GM04503 (cell line): ENCODE results near the gene LMF1.

ENCODE experiments used
- DNase-seq: peaks from one replicate; pipeline ENCODE4 v3.0.0-alpha.2; 2012; ENCODE audit warnings: low read depth

Gene LMF1

DNA sequence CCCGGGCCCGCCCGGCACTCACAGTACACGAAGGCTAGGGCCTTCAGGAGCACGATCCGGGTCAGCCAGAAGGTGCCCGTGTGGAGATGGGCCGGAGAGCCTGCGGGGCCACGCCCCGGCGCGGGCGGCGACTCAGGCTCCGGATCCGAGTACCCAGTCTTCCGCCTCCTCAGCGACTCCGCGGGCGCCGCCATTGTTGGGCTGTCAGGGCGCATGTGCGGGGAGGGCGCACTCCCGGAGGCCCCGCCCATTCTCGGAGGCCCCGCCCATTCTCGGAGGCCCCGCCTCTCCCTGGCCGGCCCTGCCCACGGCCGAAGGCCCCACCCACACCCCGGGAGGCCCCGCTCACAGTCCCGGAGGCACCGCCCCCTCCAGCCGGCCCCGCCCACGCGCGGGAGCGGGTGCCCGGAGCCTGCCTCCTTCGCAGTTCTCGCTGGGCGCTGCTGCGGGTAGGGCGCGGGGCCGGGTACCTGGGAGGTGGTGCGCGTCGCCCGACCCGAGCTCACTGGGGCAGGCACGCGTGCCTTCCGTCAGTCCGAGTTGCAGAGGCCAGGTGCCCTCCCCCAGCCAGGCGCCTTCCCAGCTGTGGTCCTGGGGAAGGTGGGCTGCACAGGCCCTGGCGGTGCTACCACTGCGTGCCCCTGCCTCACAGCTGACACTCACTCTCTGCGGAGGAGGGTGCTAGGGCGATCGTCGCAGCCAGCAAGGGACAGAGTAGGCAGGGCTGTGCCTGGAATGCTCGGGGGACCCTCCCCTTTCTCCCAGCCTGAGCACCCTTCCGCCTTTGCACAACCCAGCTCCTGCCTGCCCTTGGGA, at the start of gene LMF1:
LMF1 (minus strand) TSS at position 219 of the 816 bp plus-strand sequence; CDS start at position 215, 4 bp downstream.
- DNase-seq = peak; percentile 26

DNA sequence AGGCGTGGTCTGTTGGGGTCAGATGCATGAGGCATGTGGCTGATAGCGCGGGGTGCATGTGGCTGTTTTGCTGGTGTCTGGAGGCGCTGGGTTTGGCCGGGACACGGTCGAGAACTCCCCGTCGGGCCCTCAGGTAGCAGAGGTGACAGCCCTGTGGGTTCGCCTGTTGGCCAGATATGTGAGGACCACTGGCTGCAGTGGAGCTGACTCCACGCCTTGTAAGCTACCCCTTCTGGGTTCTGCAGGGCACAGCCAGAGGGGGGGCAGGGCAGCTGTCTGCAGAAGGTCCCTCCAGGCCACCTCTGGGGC, 49.3 kb upstream of the LMF1 start:
- DNase-seq = no peak

DNA sequence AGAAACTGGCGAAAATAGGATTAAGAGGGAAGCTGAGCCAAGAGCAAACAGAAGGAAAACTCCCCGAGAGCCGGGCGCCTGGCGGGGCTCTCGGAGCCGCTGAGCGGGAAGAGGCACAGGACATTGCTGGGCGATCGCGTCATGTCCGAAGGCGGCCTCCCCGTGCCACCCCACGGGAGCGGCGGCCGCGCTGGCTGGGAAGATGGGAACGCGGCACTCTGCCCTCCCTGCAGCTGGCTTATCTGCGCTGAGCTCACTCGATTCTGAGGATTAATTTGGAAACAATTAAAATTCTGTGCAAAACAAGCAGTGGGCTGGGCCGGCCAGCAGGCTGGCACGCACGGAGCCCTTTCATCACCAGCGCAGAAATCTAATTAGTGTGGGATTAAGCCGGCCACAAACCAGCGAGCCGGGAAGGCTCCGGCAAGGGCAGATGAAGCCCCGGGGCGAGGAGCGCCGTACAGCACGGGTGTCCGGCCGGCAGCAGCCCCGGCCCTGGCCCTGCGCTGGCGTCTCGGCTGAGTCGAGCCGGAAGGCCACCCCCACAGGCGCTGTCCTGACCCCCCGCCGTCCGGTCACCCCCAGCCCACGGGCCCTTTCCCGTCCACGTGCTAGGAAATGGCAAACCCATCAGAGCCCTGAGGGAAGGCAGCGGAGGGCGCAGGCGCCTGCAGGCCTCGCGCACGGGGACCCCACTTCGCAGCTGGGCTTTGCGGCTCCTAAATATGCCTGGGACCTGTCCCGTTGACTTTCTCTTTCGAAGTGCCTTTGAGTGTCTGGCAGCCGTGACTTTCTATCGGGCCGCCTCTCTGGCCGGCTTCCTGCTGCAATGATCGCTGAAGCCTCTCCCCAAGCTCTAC, 48.7 kb upstream of the LMF1 start:
- DNase-seq = peak; percentile 35

DNA sequence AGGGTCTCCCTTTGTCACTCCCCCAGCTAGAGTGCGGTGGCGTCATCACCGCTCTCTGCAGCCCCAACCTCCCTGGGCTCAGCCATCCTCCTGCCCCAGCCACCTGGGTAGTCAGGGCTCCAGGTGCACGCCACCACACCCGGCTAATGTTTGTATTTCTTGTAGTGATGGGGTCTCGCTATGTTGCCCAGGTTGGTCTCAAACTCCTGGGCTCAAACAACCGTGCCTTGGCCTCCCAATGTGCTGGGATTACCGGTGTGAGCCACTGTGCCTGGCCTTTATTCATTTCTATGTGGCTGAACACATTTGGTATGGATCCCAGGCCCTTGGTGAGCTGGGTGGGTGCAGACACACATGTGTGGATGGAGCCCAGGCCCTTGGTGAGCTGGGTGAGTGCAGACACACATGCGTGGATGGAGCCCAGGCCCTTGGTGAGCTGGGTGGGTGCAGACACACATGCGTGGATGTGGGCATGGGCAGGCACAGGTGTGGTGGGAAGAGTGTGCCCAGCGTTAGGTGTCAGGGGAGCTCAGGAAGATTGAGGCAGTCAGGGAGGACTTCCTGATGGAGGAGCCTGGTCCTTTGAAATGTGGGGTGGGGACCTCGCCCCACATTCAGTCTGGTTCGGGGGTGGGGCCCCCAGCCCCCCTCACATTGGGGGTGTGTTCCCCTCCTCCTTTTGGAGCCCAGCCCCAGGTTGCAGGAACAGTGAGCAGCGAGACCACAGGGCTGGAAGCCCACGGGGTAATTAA, 47.8 kb upstream of the LMF1 start:
- no peak for DNase-seq

DNA sequence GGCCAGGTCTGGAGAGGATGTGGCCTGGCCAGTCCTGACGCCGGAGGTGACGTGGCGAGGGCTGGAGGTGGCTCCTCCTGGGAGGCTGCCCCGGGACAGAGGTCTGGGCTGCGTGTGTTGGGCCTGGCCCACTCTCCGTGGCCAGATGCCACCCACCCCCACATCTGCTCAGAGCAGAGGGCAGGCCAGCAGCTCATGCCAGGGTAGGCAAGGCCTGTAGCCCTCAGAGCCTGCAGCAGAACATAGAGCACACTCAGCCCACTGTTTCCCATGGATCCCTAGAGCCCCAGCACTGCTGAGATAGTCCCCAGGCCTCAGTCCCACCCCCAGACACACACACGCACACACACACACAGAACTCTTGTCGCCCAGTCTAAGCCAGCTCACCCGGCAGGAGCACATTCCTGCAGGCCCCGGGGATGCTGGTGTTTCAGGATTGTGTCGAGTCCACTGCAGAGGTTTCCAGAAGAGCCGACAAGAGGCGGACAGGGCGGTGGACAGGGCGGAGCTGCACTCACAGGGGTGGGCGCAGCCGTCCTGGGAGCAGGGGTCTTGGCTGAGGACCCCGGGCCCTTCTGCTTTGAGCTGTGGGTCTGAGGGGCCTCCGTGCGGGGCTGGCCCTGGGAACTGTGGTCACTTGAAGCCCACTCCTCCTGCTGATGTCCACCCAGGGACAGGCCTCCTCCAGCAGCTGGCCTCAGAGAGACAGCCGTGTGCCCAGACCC, 44.1 kb upstream of the LMF1 start:
- DNase-seq = no peak

DNA sequence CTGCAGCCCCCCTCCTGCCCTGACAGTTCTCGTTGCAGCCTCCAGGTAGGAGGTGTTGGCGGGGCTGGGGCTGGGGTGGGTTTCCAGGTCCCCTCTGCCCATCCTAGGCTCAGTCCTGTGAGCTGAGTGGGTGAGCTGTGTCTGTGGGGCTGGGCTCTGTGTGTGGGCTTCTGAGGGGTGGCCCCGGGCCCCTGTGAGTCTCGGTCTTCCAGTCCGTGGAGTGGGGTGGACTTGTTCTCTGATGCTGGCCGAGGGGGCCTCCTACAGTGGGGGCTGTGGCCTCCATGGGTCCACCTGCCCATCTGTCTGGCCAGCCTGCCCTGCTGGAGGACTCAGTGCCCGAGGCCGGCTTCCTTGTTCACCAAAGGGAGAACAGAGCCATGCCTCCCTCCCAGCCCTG, 43.4 kb upstream of the LMF1 start:
- no peak for DNase-seq

DNA sequence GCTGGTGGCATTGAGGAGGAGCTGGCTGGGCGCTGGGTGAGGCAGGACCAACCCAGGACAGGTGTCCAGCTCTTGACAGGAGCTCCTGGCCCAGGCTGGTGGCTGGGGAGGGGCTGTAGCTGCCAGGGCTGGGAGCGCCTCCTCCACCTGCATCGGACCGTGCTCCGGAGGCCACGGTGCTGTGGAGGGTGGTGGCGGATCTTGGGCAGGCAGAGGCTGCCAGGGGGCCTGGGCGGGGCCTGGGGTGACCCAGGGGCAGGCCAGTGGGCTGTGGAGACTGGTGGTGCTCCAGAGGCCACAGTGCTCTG, 42.8 kb upstream of the LMF1 start:
- DNase-seq = no peak

DNA sequence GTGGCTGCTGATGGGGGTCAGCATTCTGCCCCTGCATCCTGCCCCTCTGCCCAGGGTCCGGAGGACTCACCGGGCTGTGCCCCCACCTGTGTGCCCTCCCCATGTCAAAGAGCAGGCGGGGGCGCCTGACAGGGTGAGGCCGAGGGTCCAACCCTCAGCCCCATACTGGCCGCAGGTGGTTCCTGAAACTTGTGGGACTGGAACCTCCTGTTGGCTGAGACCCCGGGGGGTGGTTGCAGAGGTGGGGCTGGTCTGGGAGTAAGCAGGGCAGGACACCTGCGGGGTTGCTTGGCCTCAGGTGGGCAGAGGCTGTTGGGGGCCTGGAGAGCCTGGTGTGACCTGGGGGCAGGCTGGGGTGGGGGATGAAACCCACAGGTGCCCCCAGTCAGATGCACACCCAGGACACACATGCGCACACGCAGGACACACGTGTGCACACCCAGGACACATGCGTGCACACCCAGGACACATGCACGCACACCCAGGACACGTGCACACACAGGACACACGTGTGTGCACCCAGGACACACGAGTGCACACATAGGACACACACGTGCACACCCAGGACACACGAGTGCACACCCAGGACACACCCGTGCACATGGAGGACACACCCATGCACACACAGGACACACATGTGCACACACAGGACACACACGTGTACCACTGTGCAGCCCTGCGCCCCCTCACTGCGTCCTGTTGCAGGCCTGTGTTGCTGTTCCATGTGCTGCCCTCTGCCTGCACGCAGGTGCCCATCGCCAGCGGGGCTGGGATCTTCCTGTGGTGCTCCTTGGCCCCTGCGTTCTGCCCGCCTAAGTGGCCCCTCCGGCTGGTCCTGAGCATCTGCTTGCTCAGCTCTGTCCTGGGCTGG, 42.2 kb upstream of the LMF1 start:
- DNase-seq = no peak

DNA sequence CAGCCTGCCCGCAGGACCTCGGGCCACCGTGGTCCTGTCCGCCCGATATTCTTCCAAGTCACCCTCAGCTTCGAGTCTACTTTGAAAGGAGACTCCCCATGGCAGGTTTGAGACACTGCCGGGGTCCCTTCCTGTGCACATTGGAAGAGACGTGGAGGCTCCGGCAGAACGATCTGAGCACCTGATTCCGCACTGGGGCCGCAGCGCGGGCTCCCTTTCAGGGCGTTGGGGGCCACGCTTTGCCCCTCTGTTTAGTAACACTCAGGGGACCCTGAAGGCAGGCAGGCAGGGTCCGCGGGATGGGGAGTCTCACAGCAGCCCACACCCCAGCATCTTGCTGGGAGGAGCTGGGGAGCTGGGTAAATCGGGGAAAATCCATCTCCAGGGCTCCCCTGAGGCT, 41.4 kb upstream of the LMF1 start:
- no peak for DNase-seq

DNA sequence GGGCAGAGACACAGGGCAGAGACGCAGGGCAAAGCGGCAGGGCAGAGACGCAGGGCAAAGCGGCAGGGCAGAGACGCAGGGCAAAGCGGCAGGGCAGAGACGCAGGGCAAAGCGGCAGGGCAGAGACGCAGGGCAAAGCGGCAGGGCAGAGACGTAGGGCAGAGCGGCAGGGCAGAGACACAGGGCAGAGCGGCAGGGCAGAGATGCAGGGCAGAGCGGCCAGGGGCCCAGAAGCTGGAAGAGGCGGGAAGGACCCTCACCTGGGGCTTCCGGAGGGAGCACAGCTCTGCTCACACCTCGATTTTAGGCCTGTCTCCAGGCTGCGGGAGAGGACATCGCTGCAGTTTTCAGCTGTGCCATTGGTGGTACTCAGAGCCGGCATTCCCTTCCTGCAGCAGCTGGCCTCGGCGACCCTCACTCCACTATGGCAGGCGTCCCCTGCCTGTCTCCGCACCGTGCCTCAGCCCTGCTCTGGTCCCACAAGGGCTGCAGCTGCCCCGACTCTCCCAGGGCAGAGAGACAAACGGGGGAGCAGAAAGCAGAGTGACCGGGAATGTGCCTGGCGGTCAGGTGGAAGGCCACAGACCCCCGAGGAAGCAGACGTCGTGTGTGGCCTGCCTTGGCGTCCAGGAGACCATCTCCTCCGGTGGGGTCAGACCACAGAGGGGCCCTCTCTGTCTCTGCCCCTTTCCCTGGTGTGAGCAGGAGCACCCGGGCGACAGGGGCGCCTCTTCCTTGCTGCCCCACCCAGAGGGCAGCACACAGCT, 40.7 kb upstream of the LMF1 start:
- DNase-seq = no peak

DNA sequence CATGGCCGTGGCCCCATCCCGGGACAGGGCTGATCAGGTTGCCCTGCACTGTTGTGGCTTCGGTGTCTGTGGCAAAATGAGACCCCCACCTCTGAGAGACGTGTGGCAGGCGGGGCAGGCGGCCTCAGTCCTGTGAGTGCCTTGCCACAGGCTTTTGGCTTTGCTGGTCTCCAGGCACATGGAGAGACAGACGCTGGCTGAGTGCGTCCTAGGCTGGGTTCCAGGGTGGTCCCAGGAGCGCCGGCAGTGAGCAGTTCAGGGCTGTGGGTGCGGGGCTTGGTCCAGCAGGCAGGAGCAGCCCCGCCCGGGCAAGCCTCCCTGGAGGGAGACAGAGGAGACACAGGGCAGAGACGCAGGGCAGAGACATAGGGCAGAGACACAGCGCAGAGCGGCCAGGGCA, 40.0 kb upstream of the LMF1 start:
- no peak for DNase-seq

DNA sequence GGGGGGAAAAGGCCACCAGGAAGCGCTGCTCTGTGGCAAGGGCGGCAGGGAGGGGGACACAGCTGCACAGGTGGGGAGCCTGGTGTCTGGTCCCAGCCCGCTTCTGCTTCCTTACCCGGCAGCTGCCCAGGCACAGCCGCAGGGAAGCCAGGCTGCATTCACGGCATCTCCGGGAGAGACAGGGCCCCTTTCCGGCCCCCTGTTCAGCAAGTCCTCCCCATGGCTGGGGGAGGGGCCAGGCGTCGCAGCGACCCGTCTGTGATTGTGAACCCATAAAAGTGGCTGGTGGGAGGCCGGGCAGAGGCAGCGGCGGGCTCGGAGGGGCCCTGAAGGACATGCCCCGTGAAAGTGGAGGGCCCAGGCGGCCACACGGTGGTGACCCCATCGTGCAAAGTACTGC, 39.5 kb upstream of the LMF1 start:
- DNase-seq = no peak

DNA sequence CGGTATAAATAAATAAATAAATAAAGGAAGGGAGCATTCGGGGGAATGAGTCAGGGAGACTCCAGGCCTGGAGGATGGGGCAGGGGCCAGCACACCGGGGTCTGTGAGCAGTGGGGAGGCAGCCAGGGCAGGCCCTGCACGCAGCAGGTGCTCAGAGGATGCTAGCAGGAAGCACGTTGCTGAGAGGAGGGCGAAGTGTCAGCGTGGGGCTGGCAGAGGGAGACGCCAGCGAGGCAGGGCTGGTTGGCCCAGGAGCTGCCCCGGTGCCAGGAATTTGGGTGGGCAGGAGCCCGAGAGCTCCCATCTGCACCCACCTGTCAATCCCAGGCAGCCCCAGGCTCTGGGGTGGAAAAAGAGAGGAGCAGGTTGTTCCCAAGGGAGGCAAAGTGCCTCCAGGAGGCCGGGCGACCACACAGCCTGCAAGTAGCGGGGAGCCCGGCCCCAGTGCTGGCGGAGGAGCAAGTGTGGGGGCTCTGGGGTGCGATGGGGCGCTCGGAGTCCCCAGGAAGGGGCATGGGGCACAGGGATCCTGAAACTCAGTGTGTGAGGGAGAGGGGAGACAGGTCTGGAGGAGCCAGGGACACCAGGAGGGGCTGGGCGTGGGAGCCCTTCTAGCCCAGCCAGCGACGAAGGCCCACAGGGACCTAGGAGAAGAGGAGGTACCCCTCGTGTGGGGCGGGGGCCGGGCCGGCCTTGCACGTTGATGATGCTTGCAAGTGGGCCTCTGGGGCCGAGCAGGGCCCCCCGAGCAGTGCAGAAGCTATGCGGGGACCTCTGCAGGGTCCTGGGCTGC, 38.8 kb upstream of the LMF1 start:
- DNase-seq = no peak

DNA sequence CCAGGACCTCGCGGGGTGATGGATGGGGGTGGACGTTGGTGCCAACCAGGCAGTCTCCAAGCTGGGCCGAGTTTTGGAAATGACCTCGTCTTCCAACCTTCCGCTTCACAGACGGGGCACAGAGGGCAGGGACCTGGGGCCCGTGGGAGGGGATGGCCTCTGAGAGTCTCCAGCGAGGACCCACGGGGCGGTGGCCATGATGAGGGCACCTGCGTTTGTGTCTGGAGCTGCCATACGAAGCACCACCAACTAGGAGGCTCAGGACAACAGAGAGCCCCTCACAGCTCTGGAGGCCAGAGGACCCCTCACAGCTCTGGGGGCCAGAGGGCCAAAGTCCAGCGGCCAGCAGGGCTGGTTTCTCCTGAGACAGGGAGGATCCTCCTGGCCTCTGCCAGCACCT, 37.3 kb upstream of the LMF1 start:
- DNase-seq = no peak

DNA sequence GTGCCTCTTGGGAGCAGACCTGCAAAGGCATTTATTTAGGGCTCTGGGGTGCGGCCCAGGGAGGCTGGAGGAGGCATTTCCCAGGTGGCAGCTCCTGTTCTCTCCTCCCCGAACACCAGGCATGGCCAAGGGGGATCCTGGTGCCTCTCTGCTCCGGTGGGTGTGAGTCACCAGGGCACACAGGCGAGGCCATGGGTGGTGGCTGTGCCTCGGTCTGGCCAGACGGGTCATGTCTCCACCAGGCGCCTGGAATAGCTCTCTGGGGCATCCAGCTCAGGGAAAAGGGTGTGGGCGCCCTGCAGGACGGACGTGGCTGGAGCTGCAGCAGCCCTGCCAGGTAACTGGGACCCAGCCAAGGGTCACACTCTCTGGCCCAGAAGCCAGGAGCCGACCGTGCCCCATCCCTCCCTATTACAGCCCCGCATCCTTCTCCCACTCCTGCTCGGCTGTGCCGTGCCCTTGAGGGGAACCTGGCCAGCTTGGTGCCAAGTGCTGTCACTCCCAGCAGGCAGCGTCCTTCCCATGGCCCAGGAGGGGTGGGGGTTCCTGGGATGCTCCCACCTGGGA, 36.6 kb upstream of the LMF1 start:
- DNase-seq = no peak

DNA sequence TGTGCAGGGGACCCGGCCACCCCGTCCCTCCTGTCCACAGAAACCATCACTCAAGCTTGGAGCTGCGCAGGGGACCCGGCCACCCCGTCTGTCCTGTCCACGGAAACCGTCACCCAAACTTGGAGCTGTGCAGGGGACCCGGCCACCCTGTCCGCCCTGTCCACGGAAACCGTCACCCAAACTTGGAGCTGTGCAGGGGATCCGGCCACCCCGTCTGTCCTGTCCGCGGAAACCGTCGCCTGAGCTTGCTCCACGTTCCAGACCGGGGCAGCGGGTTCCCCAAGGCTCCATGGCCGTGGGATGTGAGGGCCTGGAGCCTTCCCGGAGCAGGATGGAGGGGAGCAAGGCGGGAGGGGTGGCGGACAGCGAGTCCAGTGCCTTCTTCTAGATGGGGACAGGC, 36.0 kb upstream of the LMF1 start:
- DNase-seq = no peak

DNA sequence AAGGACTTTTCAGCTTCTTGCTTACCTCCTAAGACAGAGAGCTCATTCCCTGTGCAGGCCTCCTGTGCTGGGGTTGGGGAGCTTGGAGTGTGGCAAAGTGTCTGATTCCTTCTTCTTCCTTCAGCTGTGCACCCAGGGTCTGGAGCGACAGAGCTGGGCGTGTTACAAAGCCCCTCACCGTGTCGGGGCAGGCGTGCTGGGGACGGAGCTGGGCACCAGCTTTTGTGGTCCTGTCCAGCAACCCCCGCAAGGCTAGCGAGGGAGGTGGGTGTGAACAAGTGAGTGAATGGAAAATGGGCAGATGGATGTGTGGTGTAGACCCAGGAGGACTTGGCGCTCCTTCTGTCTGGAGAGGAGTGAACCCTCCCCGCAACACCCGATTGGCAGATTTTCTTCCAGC, 34.5 kb upstream of the LMF1 start:
- no peak for DNase-seq

DNA sequence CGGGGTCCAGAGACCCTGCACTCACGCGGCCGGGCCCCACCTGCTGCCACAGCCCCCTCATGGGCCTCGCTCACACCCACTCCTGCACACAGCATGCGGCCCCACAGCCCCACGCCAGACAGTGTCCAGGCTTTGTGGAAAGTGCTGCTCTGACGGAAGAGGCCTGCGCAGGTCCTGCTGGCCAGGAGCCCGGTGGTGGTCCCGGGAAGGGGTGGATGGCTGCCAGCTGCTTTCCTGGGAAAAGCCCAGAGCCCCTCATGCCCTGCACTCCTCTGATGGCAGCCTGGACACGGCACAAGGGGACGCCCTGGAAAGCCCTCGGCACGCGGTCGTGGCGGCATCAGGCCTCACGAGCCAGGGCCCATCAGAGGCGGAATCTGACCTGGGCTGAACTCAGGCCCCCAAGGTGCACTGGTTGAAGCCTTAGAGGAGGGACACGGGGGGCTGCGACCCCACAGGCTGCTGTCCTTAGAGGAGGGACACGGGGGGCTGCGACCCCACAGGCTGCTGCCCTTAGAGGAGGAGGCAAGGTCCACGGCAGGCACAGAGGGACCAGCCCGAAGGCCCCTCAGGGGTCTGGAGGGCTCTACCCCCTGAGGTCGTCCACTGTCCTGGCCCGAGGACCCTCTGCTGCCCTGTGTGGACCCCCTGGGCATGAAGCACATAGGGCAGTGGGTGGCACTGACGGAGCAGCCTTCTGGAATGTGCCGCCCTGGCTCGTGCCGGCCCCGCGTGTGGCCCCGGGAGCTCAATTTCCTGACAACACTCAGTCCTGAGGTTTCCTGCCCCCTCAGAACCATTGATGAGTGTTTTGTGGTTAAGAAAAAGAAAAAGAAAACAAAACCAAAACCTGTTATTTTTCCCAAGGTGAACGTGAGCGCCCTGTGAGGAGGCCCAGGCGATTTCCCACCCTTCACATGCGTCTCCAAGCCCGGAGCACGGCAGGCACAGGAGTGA, 32.9 kb upstream of the LMF1 start:
- DNase-seq = no peak
